ENCODE data around the gene NRG2. TPM values are rescaled to one million over a fixed set of nuclear protein-coding genes. Genes with fewer than 3 reads are reported as not detected.
A peak's percentile ranks its signal among the peaks of the same experiment; 100 is the strongest.

The NRG2 gene
- total and polyA plus RNA-seq, 7 donors = 0.42 to 19.6 (median 3.5) TPM

DNA sequence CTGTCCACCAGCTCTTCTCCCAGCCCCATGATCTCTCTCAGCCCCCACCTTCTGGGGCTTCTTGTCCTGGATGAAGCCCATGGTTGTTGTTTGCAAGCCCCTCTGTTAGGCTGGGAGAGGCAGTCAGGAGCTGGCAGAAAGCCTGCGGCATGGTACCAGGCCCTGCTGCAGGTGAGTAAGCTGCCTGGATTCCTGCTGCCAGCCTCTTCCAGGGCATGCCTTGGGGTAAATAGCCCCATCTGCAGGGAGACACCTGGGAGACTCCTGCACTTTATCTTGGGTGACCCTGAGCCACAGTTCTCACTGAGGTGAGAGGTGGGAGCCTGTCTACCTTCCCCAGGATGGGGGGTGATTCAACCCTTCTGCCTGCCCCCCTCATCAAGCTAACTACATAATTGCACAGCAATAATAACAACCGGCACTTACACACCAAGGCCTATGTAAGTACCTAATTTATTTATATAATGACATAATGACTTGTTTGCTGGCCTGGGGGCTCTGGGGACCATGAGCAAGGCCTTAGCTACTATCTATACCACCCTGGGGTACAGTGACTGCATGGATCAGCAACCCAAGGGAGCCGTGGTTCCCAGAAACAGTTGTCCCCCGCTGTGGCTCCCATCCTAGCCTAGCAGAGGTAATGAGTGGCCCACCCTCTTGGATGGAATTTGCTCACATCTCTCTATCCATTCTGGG is 131.5 kb downstream of the NRG2 start:
- H3K4me1 ChIP-seq = no peaks in the 10 kb centered on the region
- no peak overlapping the region for H3K27ac ChIP-seq
- H3K4me3 ChIP-seq = no peak overlapping the region
- H3K9me3 ChIP-seq = no peaks in the 10 kb centered on the region
- TF ChIP-seq, protein P1, sequence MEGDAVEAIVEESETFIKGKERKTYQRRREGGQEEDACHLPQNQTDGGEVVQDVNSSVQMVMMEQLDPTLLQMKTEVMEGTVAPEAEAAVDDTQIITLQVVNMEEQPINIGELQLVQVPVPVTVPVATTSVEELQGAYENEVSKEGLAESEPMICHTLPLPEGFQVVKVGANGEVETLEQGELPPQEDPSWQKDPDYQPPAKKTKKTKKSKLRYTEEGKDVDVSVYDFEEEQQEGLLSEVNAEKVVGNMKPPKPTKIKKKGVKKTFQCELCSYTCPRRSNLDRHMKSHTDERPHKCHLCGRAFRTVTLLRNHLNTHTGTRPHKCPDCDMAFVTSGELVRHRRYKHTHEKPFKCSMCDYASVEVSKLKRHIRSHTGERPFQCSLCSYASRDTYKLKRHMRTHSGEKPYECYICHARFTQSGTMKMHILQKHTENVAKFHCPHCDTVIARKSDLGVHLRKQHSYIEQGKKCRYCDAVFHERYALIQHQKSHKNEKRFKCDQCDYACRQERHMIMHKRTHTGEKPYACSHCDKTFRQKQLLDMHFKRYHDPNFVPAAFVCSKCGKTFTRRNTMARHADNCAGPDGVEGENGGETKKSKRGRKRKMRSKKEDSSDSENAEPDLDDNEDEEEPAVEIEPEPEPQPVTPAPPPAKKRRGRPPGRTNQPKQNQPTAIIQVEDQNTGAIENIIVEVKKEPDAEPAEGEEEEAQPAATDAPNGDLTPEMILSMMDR (IDR thresholded peaks at IDR 0.05) = no peak
- ATAC-seq = no peak
- DNase-seq = no peak
- H3K27me3 ChIP-seq (ENCODE audit: insufficient read depth in 3 of 3, low read length in 2 of 3) = no peaks in the 10 kb centered on the region
- 91 to 96% (median 93%) methylated on average over 4 of the region's 4 CpGs for WGBS, 3 donors
- H3K36me3 ChIP-seq (ENCODE audit: insufficient read depth in 1 of 2, low read depth in 1 of 2) = no peaks in the 10 kb centered on the region
- intact Hi-C loops (cut with DNase I) = no loop called here

DNA sequence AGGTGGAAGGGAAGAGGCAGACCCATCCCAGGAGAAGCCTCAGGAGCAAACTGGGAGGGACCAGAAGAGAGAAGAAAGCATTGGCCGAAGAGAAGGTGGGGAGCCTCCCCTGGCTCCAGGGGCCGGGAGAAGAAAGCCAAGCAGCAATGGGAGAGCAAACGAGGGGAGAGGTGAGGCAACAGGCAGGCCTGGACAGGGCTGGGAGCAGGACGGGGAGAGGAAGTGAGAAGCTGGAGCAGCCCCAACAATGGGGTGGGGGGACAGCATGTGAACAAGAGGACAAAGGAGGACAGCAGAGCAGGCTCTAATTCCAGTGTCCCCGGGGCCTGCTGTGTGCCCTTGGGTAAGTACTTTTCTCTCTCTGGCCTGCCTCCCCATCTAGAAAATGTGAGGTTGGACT is 132.2 kb downstream of the NRG2 start:
- 63 to 86% (median 83%) methylated on average over 5 of the region's 5 CpGs for WGBS, 3 donors
- Histone ChIP-seq H3K27ac (no peak overlapping the region), H3K36me3 (ENCODE audit: insufficient read depth in 1 of 2, low read depth in 1 of 2) (no peaks in the 10 kb centered on the region), H3K4me1 (no peaks in the 10 kb centered on the region), H3K4me3 (no peak overlapping the region), H3K27me3 (ENCODE audit: insufficient read depth in 3 of 3, low read length in 2 of 3) (no peaks in the 10 kb centered on the region), H3K9me3 (no peaks in the 10 kb centered on the region)
- intact Hi-C loops (cut with DNase I) = no loop called here
- no peak for DNase-seq
- ATAC-seq = no peak
- TF ChIP-seq, protein P1 (IDR thresholded peaks at IDR 0.05) = no peak

DNA sequence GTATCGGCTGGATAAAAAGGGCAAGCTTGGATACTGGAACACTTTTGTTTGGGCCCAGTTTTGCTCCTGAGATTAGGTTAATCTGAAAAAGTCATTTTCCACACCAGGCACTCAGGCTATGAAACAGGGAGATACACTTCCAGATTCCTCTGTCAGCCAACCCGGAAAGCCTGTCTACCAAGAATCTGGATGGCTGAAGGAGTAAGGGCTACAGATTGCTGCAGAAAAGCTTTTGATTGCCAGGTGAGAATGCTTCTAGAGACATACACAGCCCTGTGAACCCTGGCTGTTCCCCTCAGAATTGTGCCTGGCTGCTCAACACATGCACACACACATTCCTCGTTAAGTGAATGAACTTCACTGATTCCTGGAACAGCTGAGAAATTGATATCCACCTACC is 133.1 kb downstream of the NRG2 start:
- TF ChIP-seq, protein P1 (IDR thresholded peaks at IDR 0.05) = no peak
- Histone ChIP-seq H3K27ac (no peak overlapping the region), H3K9me3 (no peaks in the 10 kb centered on the region), H3K27me3 (ENCODE audit: insufficient read depth in 3 of 3, low read length in 2 of 3) (no peaks in the 10 kb centered on the region), H3K36me3 (ENCODE audit: insufficient read depth in 1 of 2, low read depth in 1 of 2) (no peaks in the 10 kb centered on the region), H3K4me3 (no peak overlapping the region), H3K4me1 (peaks cover 4% of the 10 kb centered on the region)
- no peak for DNase-seq
- intact Hi-C loops (cut with DNase I) = no loop called here
- 70 to 85% (median 84%) methylated on average over 3 of the region's 3 CpGs for WGBS, 3 donors
- no peak for ATAC-seq

DNA sequence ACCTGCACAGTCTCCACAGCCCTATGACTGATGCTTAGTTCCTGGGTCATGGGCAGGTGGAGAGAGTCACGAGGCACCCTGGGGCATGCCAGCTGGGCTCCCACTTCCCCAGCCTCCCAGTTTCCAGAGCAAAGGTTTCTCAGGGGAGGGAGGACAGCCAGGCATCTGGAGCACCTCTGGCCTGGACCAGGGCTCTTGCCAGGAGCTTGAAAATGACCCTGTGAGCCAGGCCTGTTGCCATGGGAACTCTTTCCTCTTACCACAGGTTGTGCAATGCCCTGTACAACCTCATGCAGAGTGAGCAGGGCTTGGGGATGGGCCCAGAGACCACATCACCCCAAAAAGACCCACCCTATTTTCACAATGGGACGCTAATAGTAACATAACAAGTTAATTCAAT is 134.3 kb downstream of the NRG2 start:
- H3K4me3 ChIP-seq = no peak overlapping the region
- no peaks in the 10 kb centered on the region for H3K9me3 ChIP-seq
- peak; percentile 46 to 68 for DNase-seq
- no peak overlapping the region for H3K27ac ChIP-seq
- peak in 1 of 4 donors; percentile 24 for ATAC-seq
- intact Hi-C loops (cut with DNase I) = loop anchor here (5.0 to 10.0 kb wide), 2 partner anchors 56 to 59 kb away; no protein-coding TSS in a partner anchor
- TF ChIP-seq, protein P1 (IDR thresholded peaks at IDR 0.05) = no peak
- peaks cover 12% of the 10 kb centered on the region for H3K4me1 ChIP-seq
- no peaks in the 10 kb centered on the region for H3K36me3 ChIP-seq (ENCODE audit: insufficient read depth in 1 of 2, low read depth in 1 of 2)
- no peaks in the 10 kb centered on the region for H3K27me3 ChIP-seq (ENCODE audit: insufficient read depth in 3 of 3, low read length in 2 of 3)
- WGBS, 3 donors = 59 to 74% (median 64%) methylated on average over 2 of the region's 2 CpGs

DNA sequence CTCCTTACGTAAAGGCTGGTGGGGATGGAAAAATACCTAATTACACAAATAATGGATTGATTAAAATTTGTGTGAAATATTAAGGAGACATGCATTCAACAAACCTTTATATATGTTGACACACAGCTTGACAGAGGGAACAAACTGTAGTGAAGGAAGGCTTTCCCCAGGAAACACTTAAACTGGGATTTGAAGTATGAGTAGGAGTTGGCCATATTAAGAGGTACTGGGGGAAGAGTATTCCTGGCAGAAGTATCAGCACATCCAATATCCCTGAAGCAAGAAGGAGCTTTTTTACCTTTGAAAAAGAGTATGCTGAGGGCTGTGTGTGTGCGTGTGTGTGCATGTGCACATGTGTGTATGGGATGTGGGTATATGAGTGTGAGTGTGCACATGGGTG is 136.4 kb downstream of the NRG2 start:
- intact Hi-C loops (cut with DNase I) = loop anchor here (5.0 to 10.0 kb wide), 2 partner anchors 58 to 61 kb away; no protein-coding TSS in a partner anchor
- no peak for ATAC-seq
- Histone ChIP-seq H3K36me3 (ENCODE audit: insufficient read depth in 1 of 2, low read depth in 1 of 2) (no peaks in the 10 kb centered on the region), H3K9me3 (no peaks in the 10 kb centered on the region), H3K4me1 (peaks cover 22% of the 10 kb centered on the region), H3K27me3 (ENCODE audit: insufficient read depth in 3 of 3, low read length in 2 of 3) (no peaks in the 10 kb centered on the region), H3K4me3 (no peak overlapping the region), H3K27ac (no peak overlapping the region)
- TF ChIP-seq, protein P1 (IDR thresholded peaks at IDR 0.05) = no peak
- DNase-seq = no peak
- WGBS, 3 donors = 98 to 100% (median 98%) methylated on average over 2 of the region's 2 CpGs

All from psoas muscle (tissue), 8 donors.